ENCODE data around the gene LDHAL6B.

The LDHAL6B gene

GRCh38 chr15:59178151-59178695, 28.4 kb upstream of the LDHAL6B start:
- DNase-seq, result no peak

GRCh38 chr15:59179717-59180116, 26.9 kb upstream of the LDHAL6B start:
- DNase-seq, result no peak

GRCh38 chr15:59180945-59181600, 25.6 kb upstream of the LDHAL6B start:
- DNase-seq, result no peak

GRCh38 chr15:59185725-59186124, 20.9 kb upstream of the LDHAL6B start:
- DNase-seq, result no peak

GRCh38 chr15:59186501-59186900, 20.1 kb upstream of the LDHAL6B start:
- DNase-seq, result no peak

- DNase-seq, result no peak
Measured at GRCh38 chr15:59189241-59189640, 17.4 kb upstream of the LDHAL6B start.

GRCh38 chr15:59190291-59190690, 16.4 kb upstream of the LDHAL6B start:
- no peak for DNase-seq

GRCh38 chr15:59191855-59192237, 14.8 kb upstream of the LDHAL6B start:
- DNase-seq, result no peak

GRCh38 chr15:59194639-59195325, 11.9 kb upstream of the LDHAL6B start:
- no peak for DNase-seq

- DNase-seq, result no peak
Measured at GRCh38 chr15:59196416-59196815, 10.2 kb upstream of the LDHAL6B start.

GRCh38 chr15:59197454-59197853, 9.2 kb upstream of the LDHAL6B start:
- DNase-seq, result no peak

GRCh38 chr15:59199626-59200465, 6.8 kb upstream of the LDHAL6B start:
- no peak for DNase-seq

GRCh38 chr15:59200560-59200959, 6.1 kb upstream of the LDHAL6B start:
- no peak for DNase-seq

GRCh38 chr15:59203008-59203407, 3.6 kb upstream of the LDHAL6B start:
- DNase-seq, result no peak

GRCh38 chr15:59203657-59204056, 3.0 kb upstream of the LDHAL6B start:
- DNase-seq, result no peak

GRCh38 chr15:59205839-59206622, 612 bp upstream of the LDHAL6B start:
- DNase-seq, result no peak

- no peak for DNase-seq
Measured at GRCh38 chr15:59208613-59209249, 2.1 kb downstream of the LDHAL6B start.

- no peak for DNase-seq
Measured at GRCh38 chr15:59210186-59210585, 3.5 kb downstream of the LDHAL6B start.

GRCh38 chr15:59216911-59217310, 10.3 kb downstream of the LDHAL6B start:
- DNase-seq, result no peak

- DNase-seq, result no peak
Measured at GRCh38 chr15:59217876-59218498, 11.3 kb downstream of the LDHAL6B start.

- no peak for DNase-seq
Measured at GRCh38 chr15:59218710-59219109, 12.1 kb downstream of the LDHAL6B start.
